Adipose tissue (tissue), 3 donors: Measurements from ENCODE around the gene ADAD2. TPM values are rescaled to one million over a fixed set of nuclear protein-coding genes. Genes with fewer than 3 reads are reported as not detected.
"Not testable (repeated sequence)": the region's sequence is repeated elsewhere in the genome, so short reads cannot be mapped to it uniquely, and the experiment has no call there.

ENCODE experiments used
- H3K27ac ChIP-seq: one replicate; pipeline ENCODE4 v1.5.1; 2013; ENCODE audit warnings: low read depth, low read length
- WGBS, 3 donors: extraction: QIAGEN DNeasy Blood & Tissue Kit; methylation state at CpG; one replicate each; pipeline ENCODE4 v1.1.7; 2013; 5-methylcytosine and 5-hydroxymethylcytosine counted together
- polyA plus RNA-seq, 3 donors: library from polyadenylated mRNA; stranded (reverse); fragments of 200-250 nt; gene quantifications; one replicate each; pipeline ENCODE4 v1.2.3, GENCODE V29; 2013
- donor health status: healthy with polysubstance abuse.
- donor health status: Bipolar disorder and iron deficiency.
- donor health status: healthy.

ADAD2 gene
- polyA plus RNA-seq, 3 donors, result 0.15 to 14.4 (median 0.76) TPM

- H3K27ac ChIP-seq, result no peak overlapping the region
- 88 to 97% (median 95%) methylated on average over 16 of the region's 16 CpGs for WGBS, 3 donors
These were observed 509 bp downstream of the ADAD2 start for GRCh38 chr16:84191466-84191865.

GRCh38 chr16:84193480-84193879 lies 2.5 kb downstream of the ADAD2 start:
- 77 to 79% (median 79%) methylated on average over 7 of the region's 7 CpGs for WGBS, 3 donors
- H3K27ac ChIP-seq, result no peak overlapping the region

GRCh38 chr16:84194018-84194417 lies 3.1 kb downstream of the ADAD2 start:
- H3K27ac ChIP-seq, result no peak overlapping the region
- 69 to 87% (median 78%) methylated on average over 11 of the region's 11 CpGs for WGBS, 3 donors

- H3K27ac ChIP-seq, result no peak overlapping the region
- 51 to 67% (median 56%) methylated on average over 33 to 34 of the region's 34 CpGs for WGBS, 3 donors
These were observed 3.7 kb downstream of the ADAD2 start for GRCh38 chr16:84194470-84195200.

- 77 to 88% (median 81%) methylated on average over 32 to 38 of the region's 38 CpGs for WGBS, 3 donors
- H3K27ac ChIP-seq, result no peak overlapping the region
These were observed 4.5 kb downstream of the ADAD2 start for GRCh38 chr16:84195201-84196093.

DNA sequence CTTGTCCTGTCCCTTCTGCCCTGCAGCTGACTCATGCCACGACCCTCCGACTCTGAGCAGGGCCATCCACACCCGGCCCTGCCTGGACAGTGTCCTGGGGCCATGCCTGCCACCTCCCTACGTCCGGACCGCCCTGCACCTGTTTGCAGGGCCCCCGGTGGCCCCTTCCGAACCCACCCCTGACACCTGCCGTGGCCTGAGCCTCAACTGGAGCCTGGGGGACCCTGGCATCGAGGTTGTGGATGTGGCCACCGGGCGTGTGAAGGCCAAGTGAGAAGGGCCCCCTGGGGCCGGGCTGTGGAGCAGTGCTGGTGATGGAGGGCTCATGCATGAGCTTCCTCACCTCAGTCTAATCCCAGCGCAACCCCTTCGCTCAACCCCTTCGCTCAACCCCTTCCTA lies 5.1 kb downstream of the ADAD2 start:
- H3K27ac ChIP-seq, result no peak overlapping the region
- 87 to 90% (median 87%) methylated on average over 16 of the region's 16 CpGs for WGBS, 3 donors

DNA sequence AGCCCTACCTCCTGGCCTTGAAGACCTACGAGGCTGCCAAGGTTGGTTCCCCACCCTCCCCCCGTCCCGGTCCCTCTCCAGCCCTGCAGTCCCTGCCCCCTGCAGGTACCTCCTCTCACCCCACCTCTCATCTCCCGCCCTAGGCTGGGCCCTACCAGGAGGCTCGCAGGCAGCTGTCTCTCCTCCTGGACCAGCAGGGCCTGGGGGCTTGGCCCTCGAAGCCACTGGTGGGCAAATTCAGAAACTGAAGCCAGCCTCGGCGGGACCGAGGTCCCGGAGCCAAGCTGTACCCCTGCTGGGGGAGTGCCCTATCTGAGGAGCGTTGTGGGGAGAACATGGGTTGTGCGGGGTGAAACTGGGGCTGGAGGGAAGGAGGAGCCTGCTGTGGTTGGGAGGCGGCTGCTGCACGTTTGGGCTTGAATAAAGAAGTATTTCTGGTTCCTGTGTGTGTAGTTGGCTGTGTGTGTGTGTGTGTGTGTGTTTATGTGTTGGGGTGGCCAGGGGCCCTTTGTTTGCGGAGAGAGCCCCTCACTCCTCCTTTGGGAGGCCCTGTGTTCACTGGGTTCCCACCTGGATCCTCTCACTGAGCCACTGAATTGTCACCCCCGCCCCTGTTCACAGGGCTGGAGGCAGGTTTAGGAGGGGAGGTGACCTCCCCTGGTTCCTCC lies 5.9 kb downstream of the ADAD2 start:
- 55 to 79% (median 72%) methylated on average over 15 to 16 of the region's 16 CpGs for WGBS, 3 donors
- no peak overlapping the region for H3K27ac ChIP-seq

- WGBS, 3 donors, result 93 to 94% (median 93%) methylated on average over 14 of the region's 14 CpGs
- H3K27ac ChIP-seq, result no peak overlapping the region
These were observed 6.6 kb downstream of the ADAD2 start for GRCh38 chr16:84197466-84198128.

DNA sequence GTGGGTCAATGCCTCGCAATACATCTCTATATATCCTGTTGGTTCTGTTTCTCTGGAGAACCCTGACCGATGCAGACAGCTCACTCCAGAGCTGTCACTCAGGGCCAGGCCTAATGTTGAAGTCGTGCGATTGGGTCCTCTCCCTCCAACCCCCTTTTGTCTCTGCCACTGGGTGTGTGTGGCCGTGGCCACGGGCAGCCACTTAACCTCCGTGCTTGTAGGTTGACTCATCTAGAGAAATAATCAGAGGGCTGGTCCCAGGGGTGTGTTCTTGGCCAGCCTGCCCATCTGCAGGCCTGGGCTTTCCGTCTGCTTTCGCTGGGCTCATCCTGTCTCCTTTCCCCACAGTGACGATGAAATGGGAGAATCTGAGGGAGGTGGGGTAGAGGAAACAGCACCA lies 7.4 kb downstream of the ADAD2 start:
- WGBS, 3 donors, result 56 to 83% (median 59%) methylated on average over 10 of the region's 10 CpGs
- H3K27ac ChIP-seq, result no peak overlapping the region

DNA sequence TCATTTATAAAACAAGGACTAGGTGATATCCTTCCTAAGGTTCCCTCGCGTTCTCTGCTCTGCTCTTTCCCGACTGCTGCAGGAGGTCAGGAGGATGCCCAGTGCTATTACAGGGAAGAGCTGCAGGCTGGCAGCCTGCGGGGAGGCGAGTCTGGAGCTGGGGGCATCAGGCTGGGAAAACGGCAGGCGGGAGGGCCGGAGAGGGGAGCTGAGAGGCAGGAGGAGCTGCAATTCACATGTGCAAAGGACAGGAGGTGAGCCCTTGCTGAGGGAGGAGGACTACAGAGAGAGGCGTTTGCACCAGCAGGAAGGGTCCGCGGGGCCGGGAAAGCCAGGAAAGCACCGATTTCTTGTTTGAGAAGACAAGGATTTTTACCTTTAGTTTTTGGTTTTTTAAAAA lies 8.1 kb downstream of the ADAD2 start:
- H3K27ac ChIP-seq, result no peak overlapping the region
- WGBS, 3 donors, result 44 to 73% (median 65%) methylated on average over 13 of the region's 13 CpGs

DNA sequence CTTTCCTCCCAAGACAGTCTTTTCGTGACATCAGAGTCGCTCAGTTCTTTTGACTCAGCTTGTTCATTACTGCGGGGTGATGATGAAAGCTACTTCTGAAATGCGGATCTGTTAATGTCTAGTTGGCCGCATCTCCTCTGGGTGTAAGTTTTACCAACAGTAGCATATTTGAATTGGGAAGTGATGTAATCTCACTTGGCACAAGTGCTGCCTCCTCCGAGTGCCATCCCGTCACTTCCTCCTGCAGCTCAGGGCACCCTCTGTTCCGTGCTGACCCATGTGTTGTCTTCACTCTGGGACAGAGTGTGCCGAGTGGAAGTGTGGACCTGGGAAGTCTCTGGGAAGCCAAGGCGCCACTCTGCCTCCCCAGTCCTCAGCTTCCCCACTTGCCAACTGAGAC lies 8.9 kb downstream of the ADAD2 start:
- WGBS, 3 donors, result 54 to 59% (median 58%) methylated on average over 10 of the region's 10 CpGs
- no peak overlapping the region for H3K27ac ChIP-seq

DNA sequence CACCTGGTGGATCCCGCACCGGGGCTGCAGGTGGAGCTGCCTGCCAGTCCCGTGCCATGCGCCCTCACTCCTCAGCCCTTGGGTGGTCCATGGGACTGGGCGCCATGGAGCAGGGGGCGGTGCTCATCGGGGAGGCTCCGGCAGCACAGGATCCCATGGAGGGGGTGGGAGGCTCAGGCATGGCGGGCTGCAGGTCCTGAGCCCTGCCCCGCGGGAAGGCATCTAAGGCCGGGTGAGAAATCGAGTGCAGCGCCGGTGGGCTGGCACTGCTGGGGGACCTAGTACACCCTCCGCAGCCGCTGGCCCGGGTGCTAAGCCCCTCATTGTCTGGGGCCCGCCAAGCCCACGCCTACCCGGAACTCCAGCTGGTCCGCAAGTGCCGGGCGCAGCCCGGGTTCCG lies 13.6 kb downstream of the ADAD2 start:
- not testable (repeated sequence) for H3K27ac ChIP-seq
- WGBS, 3 donors, result 88 to 96% (median 96%) methylated on average over 23 to 26 of the region's 26 CpGs

DNA sequence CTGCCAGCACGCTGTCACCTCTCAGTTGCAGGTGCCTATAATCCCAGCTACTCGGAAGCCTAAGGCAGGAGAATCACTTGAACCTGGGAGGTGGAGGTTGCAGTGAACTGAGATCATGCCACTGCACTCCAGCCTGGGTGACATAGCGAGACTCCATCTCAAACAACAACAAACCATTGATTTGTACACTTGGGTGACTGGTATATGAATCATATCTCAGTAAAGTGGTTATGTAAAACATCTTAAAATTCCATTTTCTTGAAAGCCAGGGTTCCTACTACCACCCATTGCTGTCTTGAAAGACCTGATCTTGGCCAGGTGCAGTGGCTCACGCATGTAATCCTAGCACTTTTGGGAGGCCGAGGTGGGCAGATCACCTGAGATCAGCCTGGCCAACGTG lies 14.2 kb downstream of the ADAD2 start:
- H3K27ac ChIP-seq, result not testable (repeated sequence)
- 80 to 97% (median 92%) methylated on average over 6 of the region's 6 CpGs for WGBS, 3 donors

DNA sequence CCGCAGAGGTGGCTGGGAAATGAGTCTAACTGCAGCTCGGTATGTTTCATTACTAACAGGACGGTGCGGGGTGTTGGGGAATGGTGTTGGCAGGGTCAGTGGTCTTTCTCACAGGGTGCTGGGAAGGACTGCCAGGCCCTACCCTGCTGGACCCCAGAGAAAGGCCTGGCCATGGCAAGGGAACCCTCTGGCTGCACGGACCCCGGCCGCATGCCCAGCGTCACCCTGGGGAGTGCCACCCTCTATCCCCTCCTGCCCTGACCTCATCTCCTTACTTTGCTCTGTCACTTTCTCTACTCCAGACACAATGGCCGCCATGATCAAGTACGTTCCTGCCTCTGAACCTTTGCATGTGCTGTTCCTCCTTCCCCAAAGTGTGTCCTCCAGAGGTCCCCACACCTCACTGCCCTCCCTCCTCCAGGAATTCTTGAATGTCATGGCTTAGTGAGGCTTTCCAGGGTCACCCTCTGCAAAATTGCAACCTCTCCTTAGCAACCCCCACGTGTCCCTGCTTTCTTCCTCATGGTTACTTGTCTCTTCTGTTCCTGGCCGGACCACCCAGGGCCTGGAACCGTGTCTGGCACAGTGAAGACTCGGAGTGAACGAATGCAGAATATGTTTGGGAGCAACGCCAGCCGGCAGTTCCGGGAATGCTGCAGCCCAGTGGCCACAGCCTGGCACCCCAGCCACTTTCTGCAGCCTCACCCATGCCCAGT lies 15.2 kb downstream of the ADAD2 start:
- H3K27ac ChIP-seq, result no peak overlapping the region
- 83 to 92% (median 90%) methylated on average over 18 of the region's 18 CpGs for WGBS, 3 donors

DNA sequence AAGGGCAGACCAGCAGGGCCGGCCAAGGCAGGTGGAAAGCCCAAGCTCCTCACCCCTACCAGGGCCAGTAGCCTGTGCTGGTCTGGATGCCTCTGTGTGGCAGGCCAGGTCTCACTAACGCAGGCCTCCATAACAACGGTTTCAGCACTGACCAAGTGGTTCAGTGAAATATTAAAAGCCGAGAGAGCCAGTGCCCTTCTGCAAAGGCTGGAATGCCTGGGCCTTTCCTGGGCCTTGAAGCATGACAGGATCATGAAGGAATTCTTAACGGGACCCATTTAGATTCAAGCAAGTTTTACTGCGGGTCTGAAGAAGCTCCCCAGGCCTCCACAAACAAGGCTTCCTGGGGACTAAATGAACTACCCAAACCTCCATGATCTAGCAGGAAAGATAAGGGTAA lies 16.3 kb downstream of the ADAD2 start:
- no peak overlapping the region for H3K27ac ChIP-seq

DNA sequence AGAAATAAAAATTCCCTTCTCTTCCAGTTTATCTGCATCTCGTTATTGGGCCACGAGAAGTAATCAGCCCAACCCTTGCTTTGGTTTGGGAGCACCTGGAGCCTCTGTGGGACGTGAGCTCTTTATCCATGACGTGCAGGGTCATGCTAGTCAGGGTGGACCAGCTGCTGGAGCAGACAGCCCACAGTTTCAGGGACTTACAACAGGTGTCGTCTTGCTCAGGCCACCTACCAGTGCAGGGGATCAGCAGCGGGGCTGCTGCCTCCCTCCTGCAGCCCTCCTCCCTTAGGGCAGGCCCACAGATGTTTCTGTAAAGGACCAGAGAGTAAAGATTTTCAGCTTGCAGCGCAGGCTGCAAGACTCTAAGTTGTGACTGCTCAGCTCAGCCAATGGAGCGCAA lies 16.9 kb downstream of the ADAD2 start:
- no peak overlapping the region for H3K27ac ChIP-seq
- 77 to 89% (median 85%) methylated on average over 8 of the region's 8 CpGs for WGBS, 3 donors

More for the DNA sequence above, 16.3 kb downstream of the ADAD2 start:
- WGBS, 3 donors, result 59 to 76% (median 64%) methylated on average over 6 of the region's 6 CpGs

GRCh38 chr16:84209989-84210388 lies 19.0 kb downstream of the ADAD2 start:
- H3K27ac ChIP-seq, result no peak overlapping the region
- WGBS, 3 donors, result 79 to 86% (median 83%) methylated on average over 2 of the region's 2 CpGs

GRCh38 chr16:84212154-84212553 lies 21.2 kb downstream of the ADAD2 start:
- 47 to 59% (median 54%) methylated on average over 4 of the region's 4 CpGs for WGBS, 3 donors
- H3K27ac ChIP-seq, result no peak overlapping the region
